Chondrocyte (in vitro differentiated cells): ENCODE measurements around the gene BTG4. TPM values are rescaled to one million over a fixed set of nuclear protein-coding genes. Genes with fewer than 3 reads are reported as not detected.

Source experiments
- DNase-seq: peaks from one replicate; pipeline ENCODE4 v3.0.0; 2021; ENCODE audit warnings: mixed read lengths, low spot score
- H3K27ac Mint-ChIP-seq: one replicate; pipeline ENCODE4 v1.8.0; 2021; ENCODE audit warnings: mild to moderate bottlenecking, moderate library complexity, mixed read lengths; ENCODE audit not compliant: unreplicated experiment
- H3K27me3 Mint-ChIP-seq: 2 replicates; pipeline ENCODE4 v1.8.0; 2021; ENCODE audit warnings: low read depth, mixed read lengths
- H3K36me3 Mint-ChIP-seq: 2 replicates; pipeline ENCODE4 v1.8.0; 2021; ENCODE audit warnings: low read depth, mixed read lengths
- H3K4me1 Mint-ChIP-seq: 2 replicates; pipeline ENCODE4 v1.8.0; 2021; ENCODE audit warnings: low read depth, mild to moderate bottlenecking, mixed read lengths
- H3K4me3 Mint-ChIP-seq: one replicate; pipeline ENCODE4 v1.8.0; 2021; ENCODE audit warnings: mild to moderate bottlenecking, moderate library complexity, mixed read lengths; ENCODE audit not compliant: unreplicated experiment
- H3K9me3 Mint-ChIP-seq: 2 replicates; pipeline ENCODE4 v1.8.0; 2021; ENCODE audit warnings: low read depth, mixed read lengths
- long read RNA-seq: library from polyadenylated mRNA; stranded (forward); transcript quantifications from one replicate; pipeline ENCODE4 v2.0.0, GENCODE V29; 2021
- total RNA-seq: library from RNA; stranded (reverse); gene quantifications from 3 replicates; pipeline ENCODE4 v1.2.1, GENCODE V29; 2021
- TF ChIP-seq, protein P1 (sequence below): fragments of 200-600 bp; sonication (generic); IDR thresholded peaks from 2 replicates; pipeline ENCODE4 v1.5.0; 2021; ENCODE audit warnings: antibody characterized with exemption, mild to moderate bottlenecking, moderate library complexity

The BTG4 gene
- not detected in 3 replicates for total RNA-seq
- long read RNA-seq: 0 reads

GRCh38 chr11:111512296-111513239, at the start of gene BTG4:
TSS of gene BTG4 (minus strand) at chr11:111512386. CDS start at chr11:111498776, 13,610 bp downstream.
- Mint-ChIP-seq H3K4me3 (peak within 1 kb of the TSS; percentile 66), H3K4me1 (peaks cover 15% of the 10 kb centered on the region), H3K27ac (no peak within 1 kb of the TSS), H3K36me3 (peaks cover 5% of the 10 kb centered on the region), H3K27me3 (peaks cover 22% of the 10 kb centered on the region), H3K9me3 (peaks cover 5% of the 10 kb centered on the region)
- no peak for DNase-seq
- TF ChIP-seq, protein P1, sequence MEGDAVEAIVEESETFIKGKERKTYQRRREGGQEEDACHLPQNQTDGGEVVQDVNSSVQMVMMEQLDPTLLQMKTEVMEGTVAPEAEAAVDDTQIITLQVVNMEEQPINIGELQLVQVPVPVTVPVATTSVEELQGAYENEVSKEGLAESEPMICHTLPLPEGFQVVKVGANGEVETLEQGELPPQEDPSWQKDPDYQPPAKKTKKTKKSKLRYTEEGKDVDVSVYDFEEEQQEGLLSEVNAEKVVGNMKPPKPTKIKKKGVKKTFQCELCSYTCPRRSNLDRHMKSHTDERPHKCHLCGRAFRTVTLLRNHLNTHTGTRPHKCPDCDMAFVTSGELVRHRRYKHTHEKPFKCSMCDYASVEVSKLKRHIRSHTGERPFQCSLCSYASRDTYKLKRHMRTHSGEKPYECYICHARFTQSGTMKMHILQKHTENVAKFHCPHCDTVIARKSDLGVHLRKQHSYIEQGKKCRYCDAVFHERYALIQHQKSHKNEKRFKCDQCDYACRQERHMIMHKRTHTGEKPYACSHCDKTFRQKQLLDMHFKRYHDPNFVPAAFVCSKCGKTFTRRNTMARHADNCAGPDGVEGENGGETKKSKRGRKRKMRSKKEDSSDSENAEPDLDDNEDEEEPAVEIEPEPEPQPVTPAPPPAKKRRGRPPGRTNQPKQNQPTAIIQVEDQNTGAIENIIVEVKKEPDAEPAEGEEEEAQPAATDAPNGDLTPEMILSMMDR: peak; percentile 60

DNA sequence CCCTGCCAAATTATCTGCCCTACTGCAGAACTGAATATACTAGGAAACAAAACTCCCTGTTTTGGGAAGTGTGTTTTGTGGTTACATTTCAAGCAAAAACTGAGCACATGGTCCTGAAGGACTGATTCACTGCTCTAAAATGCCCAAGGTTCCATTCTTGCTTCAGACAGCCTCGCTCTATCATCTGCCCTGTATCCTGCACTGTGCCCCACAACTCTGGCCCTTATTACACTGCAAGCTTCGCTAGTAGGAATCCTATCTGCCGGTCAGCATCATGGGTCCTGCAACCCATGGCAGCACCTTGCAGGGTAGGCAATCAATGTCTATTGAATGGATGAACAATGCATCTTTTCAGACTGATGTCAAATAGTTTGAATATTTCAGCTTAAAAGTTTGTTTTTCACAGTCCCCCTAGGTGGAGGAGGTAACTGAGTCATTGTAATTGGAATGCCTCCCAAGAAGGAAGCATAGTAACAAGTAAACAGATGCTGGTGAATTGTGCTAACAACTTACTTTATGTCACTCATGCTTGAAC, 49.7 kb upstream of the BTG4 start:
- Mint-ChIP-seq H3K36me3 (no peaks in the 10 kb centered on the region), H3K4me3 (no peak overlapping the region), H3K27me3 (no peaks in the 10 kb centered on the region), H3K9me3 (no peaks in the 10 kb centered on the region), H3K27ac (no peak overlapping the region), H3K4me1 (peaks cover 47% of the 10 kb centered on the region)
- TF ChIP-seq, protein P1: no peak
- DNase-seq: no peak

- DNase-seq: no peak
- H3K9me3 Mint-ChIP-seq: no peaks in the 10 kb centered on the region
- no peaks in the 10 kb centered on the region for H3K27me3 Mint-ChIP-seq
- H3K36me3 Mint-ChIP-seq: no peaks in the 10 kb centered on the region
- no peak overlapping the region for H3K27ac Mint-ChIP-seq
- H3K4me1 Mint-ChIP-seq: peaks cover 52% of the 10 kb centered on the region
- TF ChIP-seq, protein P1: no peak
- H3K4me3 Mint-ChIP-seq: no peak overlapping the region
Observed at GRCh38 chr11:111561306-111561705, 49.1 kb upstream of the BTG4 start.

DNA sequence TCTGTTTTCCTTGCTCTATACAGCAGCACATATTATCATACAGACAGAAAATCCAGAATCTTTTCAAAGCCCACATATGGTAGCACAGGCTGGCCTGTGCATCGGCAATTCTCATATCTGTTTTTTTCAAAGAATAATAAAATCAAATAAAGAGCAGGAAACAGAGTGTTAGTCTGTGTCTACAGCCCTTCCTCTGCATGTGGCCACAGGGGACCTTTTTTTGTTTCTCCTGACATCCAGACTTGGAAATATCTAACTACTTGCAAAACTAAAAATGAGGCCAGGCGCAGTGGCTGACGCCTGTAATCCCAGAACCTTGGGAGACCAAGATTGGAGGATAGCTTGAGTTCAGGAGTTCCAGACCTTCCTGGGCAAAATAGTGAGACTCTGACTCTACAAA, 48.6 kb upstream of the BTG4 start:
- Mint-ChIP-seq H3K36me3 (no peaks in the 10 kb centered on the region), H3K4me1 (peaks cover 54% of the 10 kb centered on the region), H3K27me3 (no peaks in the 10 kb centered on the region), H3K4me3 (no peak overlapping the region), H3K27ac (no peak overlapping the region), H3K9me3 (no peaks in the 10 kb centered on the region)
- TF ChIP-seq, protein P1: no peak
- no peak for DNase-seq

DNA sequence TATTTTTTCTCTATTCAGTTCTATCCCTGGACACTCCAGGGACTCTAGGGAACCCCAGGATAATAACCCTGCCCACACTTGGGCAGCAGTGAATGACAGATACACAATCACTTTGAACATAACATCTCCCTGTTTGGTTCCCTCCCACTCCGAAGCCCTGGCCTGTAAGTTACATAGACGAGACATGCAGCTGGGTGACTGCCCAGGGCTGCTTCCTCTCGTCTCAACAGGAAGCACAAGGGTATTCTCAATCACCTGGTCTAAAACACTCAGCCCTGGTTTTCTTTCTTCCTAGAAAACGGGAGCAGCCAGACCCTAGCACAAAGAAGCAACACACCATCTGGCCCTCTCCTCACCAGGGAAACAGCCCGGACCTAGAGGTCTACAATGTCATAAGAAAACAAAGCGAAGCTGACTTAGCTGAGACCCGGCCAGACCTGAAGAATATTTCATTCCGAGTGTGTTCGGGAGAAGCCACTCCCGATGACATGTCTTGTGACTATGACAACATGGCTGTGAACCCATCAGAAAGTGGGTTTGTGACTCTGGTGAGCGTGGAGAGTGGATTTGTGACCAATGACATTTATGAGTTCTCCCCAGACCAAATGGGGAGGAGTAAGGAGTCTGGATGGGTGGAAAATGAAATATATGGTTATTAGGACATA, 47.7 kb upstream of the BTG4 start:
- peaks cover 58% of the 10 kb centered on the region for H3K4me1 Mint-ChIP-seq
- DNase-seq: no peak
- TF ChIP-seq, protein P1: no peak
- H3K9me3 Mint-ChIP-seq: no peaks in the 10 kb centered on the region
- H3K36me3 Mint-ChIP-seq: peaks cover 2% of the 10 kb centered on the region
- H3K27ac Mint-ChIP-seq: peak overlapping the region; percentile 57
- no peaks in the 10 kb centered on the region for H3K27me3 Mint-ChIP-seq
- no peak overlapping the region for H3K4me3 Mint-ChIP-seq
